Measurements from ENCODE around the gene GAL. TPM values are rescaled to one million over a fixed set of nuclear protein-coding genes. Genes with fewer than 3 reads are reported as not detected.

GAL gene
- total RNA-seq, 1 donor from 2014 or later = not detected

DNA sequence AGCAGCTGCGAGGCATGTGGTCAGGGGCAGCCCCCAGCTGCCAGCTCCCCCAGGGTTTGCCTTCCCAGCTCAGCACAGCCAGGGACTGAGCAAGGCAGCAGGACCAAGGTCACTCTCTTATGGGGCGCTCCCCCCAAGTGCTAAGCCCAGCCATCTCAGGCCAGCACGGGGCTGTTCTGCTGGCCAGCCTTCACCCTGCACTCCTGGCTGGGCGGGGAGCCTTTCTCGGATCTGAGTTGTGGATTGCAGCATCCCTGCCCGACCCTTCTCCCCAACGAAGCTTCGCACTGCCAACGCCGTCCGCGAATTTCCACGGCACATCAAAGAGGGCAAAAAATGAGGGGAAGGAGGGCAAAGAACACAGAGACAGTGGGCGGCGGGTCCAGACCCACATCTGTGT is 42.5 kb upstream of the GAL start:
- no peak overlapping the region for H3K4me3 Mint-ChIP-seq
- Histone ChIP-seq H3K79me2 (ENCODE audit: low read depth) (no peaks in the 10 kb centered on the region), H3K27me3 (no peaks in the 10 kb centered on the region), H3K4me1 (no peaks in the 10 kb centered on the region), H4K20me1 (ENCODE audit: low read depth) (no peaks in the 10 kb centered on the region), H3K4me3 (no peak overlapping the region), H3K27ac (no peak overlapping the region), H3K9me3 (ENCODE audit: low read depth) (no peaks in the 10 kb centered on the region), H2AFZ (replicated peaks) (no peak overlapping the region), H3K9ac (no peak overlapping the region), H3K36me3 (no peaks in the 10 kb centered on the region), H3F3A (ENCODE audit: low read depth) (no peaks in the 10 kb centered on the region), H3K4me2 (no peak overlapping the region)
- peaks cover 2% of the 10 kb centered on the region for H3K27me3 Mint-ChIP-seq (ENCODE audit: insufficient read depth, low read depth)
- H3K4me1 Mint-ChIP-seq = peaks cover 8% of the 10 kb centered on the region
- TF ChIP-seq EZH2phosphoT487 (IDR thresholded peaks at IDR 0.05) = no peak
- H3K27ac Mint-ChIP-seq = no peak overlapping the region
- no peaks in the 10 kb centered on the region for H3K36me3 Mint-ChIP-seq
- no peak for DNase-seq (ENCODE audit: low spot score)
- peaks cover 13% of the 10 kb centered on the region for H3K9me3 Mint-ChIP-seq

GRCh38 chr11:68643585-68643984 is 40.8 kb upstream of the GAL start:
- no peaks in the 10 kb centered on the region for H3K4me1 ChIP-seq
- no peaks in the 10 kb centered on the region for H3K9me3 ChIP-seq (ENCODE audit: low read depth)
- no peak overlapping the region for H3K4me3 Mint-ChIP-seq
- no peaks in the 10 kb centered on the region for H3K36me3 ChIP-seq
- peaks cover 8% of the 10 kb centered on the region for H3K4me1 Mint-ChIP-seq
- no peak for TF ChIP-seq EZH2phosphoT487 (IDR thresholded peaks at IDR 0.05)
- TF ChIP-seq, protein P1, sequence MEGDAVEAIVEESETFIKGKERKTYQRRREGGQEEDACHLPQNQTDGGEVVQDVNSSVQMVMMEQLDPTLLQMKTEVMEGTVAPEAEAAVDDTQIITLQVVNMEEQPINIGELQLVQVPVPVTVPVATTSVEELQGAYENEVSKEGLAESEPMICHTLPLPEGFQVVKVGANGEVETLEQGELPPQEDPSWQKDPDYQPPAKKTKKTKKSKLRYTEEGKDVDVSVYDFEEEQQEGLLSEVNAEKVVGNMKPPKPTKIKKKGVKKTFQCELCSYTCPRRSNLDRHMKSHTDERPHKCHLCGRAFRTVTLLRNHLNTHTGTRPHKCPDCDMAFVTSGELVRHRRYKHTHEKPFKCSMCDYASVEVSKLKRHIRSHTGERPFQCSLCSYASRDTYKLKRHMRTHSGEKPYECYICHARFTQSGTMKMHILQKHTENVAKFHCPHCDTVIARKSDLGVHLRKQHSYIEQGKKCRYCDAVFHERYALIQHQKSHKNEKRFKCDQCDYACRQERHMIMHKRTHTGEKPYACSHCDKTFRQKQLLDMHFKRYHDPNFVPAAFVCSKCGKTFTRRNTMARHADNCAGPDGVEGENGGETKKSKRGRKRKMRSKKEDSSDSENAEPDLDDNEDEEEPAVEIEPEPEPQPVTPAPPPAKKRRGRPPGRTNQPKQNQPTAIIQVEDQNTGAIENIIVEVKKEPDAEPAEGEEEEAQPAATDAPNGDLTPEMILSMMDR (IDR thresholded peaks at IDR 0.05) = no peak
- no peak for TF ChIP-seq EZH2 (IDR thresholded peaks at IDR 0.05)
- H3K27me3 Mint-ChIP-seq (ENCODE audit: insufficient read depth, low read depth) = peaks cover 2% of the 10 kb centered on the region
- H3K36me3 Mint-ChIP-seq = no peaks in the 10 kb centered on the region
- H3K79me2 ChIP-seq (ENCODE audit: low read depth) = no peaks in the 10 kb centered on the region
- H2AFZ ChIP-seq (replicated peaks) = peak overlapping the region; percentile 26
- no peaks in the 10 kb centered on the region for H4K20me1 ChIP-seq (ENCODE audit: low read depth)
- H3K4me2 ChIP-seq = no peak overlapping the region
- H3K9ac ChIP-seq = no peak overlapping the region
- H3K9me3 Mint-ChIP-seq = peaks cover 20% of the 10 kb centered on the region
- no peaks in the 10 kb centered on the region for H3K27me3 ChIP-seq
- H3K27ac ChIP-seq = no peak overlapping the region
- peak overlapping the region; percentile 11 for H3K27ac Mint-ChIP-seq
- DNase-seq (ENCODE audit: low spot score) = no peak
- no peak overlapping the region for H3K4me3 ChIP-seq
- no peaks in the 10 kb centered on the region for H3F3A ChIP-seq (ENCODE audit: low read depth)

DNA sequence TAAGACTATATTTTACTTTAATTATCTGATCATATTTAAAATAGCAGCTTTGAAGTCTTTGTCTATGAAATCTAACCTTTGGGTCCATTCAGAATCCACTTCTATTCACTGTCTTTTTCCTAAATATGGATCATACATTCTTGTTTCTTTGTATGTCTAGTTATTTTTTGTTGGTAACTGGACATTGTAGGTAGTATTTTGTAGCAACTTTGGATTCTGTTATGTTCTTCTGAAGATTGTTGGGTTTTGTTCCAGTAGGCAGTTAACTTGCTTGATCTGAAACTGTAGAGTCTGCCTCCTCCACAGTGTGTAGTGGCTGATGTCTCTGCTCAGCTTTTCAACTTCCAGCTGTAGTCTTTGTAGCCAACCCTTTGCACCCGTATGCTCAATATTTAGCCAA is 37.5 kb upstream of the GAL start:
- no peak overlapping the region for H2AFZ ChIP-seq (replicated peaks)
- H3K79me2 ChIP-seq (ENCODE audit: low read depth) = no peaks in the 10 kb centered on the region
- H3K4me3 ChIP-seq = no peak overlapping the region
- Mint-ChIP-seq H3K27ac (no peak overlapping the region), H3K36me3 (no peaks in the 10 kb centered on the region), H3K4me3 (no peak overlapping the region), H3K4me1 (peaks cover 8% of the 10 kb centered on the region), H3K27me3 (ENCODE audit: insufficient read depth, low read depth) (peaks cover 2% of the 10 kb centered on the region), H3K9me3 (peaks cover 21% of the 10 kb centered on the region)
- no peaks in the 10 kb centered on the region for H3K9me3 ChIP-seq (ENCODE audit: low read depth)
- TF ChIP-seq EZH2 (IDR thresholded peaks at IDR 0.05) = no peak
- TF ChIP-seq, protein P1 (IDR thresholded peaks at IDR 0.05) = no peak
- TF ChIP-seq EZH2phosphoT487 (IDR thresholded peaks at IDR 0.05) = no peak
- H3K9ac ChIP-seq = no peak overlapping the region
- no peak for DNase-seq (ENCODE audit: low spot score)
- H3K27me3 ChIP-seq = no peaks in the 10 kb centered on the region
- H3F3A ChIP-seq (ENCODE audit: low read depth) = no peaks in the 10 kb centered on the region
- H3K4me1 ChIP-seq = no peaks in the 10 kb centered on the region
- no peak overlapping the region for H3K4me2 ChIP-seq
- no peaks in the 10 kb centered on the region for H3K36me3 ChIP-seq
- H3K27ac ChIP-seq = no peak overlapping the region
- no peaks in the 10 kb centered on the region for H4K20me1 ChIP-seq (ENCODE audit: low read depth)

- H3K36me3 ChIP-seq = no peaks in the 10 kb centered on the region
- no peak for DNase-seq (ENCODE audit: low spot score)
Measured at GRCh38 chr11:68649851-68650555, 34.3 kb upstream of the GAL start.

More at GRCh38 chr11:68649851-68650555, 34.3 kb upstream of the GAL start:
- Mint-ChIP-seq H3K36me3 (no peaks in the 10 kb centered on the region), H3K4me3 (no peak overlapping the region), H3K27ac (no peak overlapping the region), H3K4me1 (no peaks in the 10 kb centered on the region), H3K27me3 (ENCODE audit: insufficient read depth, low read depth) (no peaks in the 10 kb centered on the region), H3K9me3 (peaks cover 19% of the 10 kb centered on the region)
- Histone ChIP-seq H3K9me3 (ENCODE audit: low read depth) (no peaks in the 10 kb centered on the region), H3K4me2 (no peak overlapping the region), H3K79me2 (ENCODE audit: low read depth) (no peaks in the 10 kb centered on the region), H3K4me1 (no peaks in the 10 kb centered on the region), H3K4me3 (no peak overlapping the region), H3K27me3 (no peaks in the 10 kb centered on the region), H2AFZ (replicated peaks) (no peak overlapping the region), H3F3A (ENCODE audit: low read depth) (no peaks in the 10 kb centered on the region), H3K27ac (no peak overlapping the region), H4K20me1 (ENCODE audit: low read depth) (no peaks in the 10 kb centered on the region), H3K9ac (no peak overlapping the region)
- TF ChIP-seq, protein P1 (IDR thresholded peaks at IDR 0.05) = no peak
- no peak for TF ChIP-seq EZH2 (IDR thresholded peaks at IDR 0.05)
- no peak for TF ChIP-seq EZH2phosphoT487 (IDR thresholded peaks at IDR 0.05)

Data from neural progenitor cell (in vitro differentiated cells).